ENCODE data around the gene AUTS2. TPM values are rescaled to one million over a fixed set of nuclear protein-coding genes. Genes with fewer than 3 reads are reported as not detected.
A peak's percentile ranks its signal among the peaks of the same experiment; 100 is the strongest.

AUTS2 gene
- polyA plus RNA-seq, 1 donor (not counting 4 experiments of a cell fraction or from before 2014, with no cell fraction given), result 4.7 TPM

GRCh38 chr7:70707823-70708243 lies 1109.6 kb downstream of the AUTS2 start:
- Histone ChIP-seq H3K9me1 (ENCODE audit: control insufficient read depth, extremely low read depth, insufficient read depth, low read length) (no peaks in the 10 kb centered on the region), H3K4me3 (ENCODE audit: control insufficient read depth in 2 of 3, extremely low read depth in 1 of 3, insufficient read depth in 2 of 3, low read depth in 1 of 3, low read length in 3 of 3) (no peak overlapping the region), H3K27me3 (ENCODE audit: control insufficient read depth, extremely low read depth, insufficient read depth, low read length) (no peaks in the 10 kb centered on the region), H4K20me1 (ENCODE audit: control insufficient read depth, extremely low read depth, insufficient read depth, low read length) (no peaks in the 10 kb centered on the region), H3K79me2 (ENCODE audit: control insufficient read depth, insufficient read depth, low read length) (peaks cover 75% of the 10 kb centered on the region), H3K36me3 (ENCODE audit: control insufficient read depth in 2 of 2, extremely low read depth in 1 of 2, insufficient read depth in 2 of 2, low read length in 2 of 2) (peaks cover 0 to 10% of the 10 kb centered on the region in 2 experiments), H3K9me3 (ENCODE audit: control insufficient read depth, low read depth, low read length) (no peaks in the 10 kb centered on the region), H3K27ac (ENCODE audit: control insufficient read depth, insufficient read depth, low read length) (no peak overlapping the region), H3K4me2 (ENCODE audit: control insufficient read depth, extremely low read depth, insufficient read depth, low read depth, low read length) (no peak overlapping the region), H2AFZ (ENCODE audit: control insufficient read depth, low read length) (no peak overlapping the region), H3K9ac (ENCODE audit: control insufficient read depth, extremely low read depth, insufficient read depth, low read length) (no peak overlapping the region), H3K4me1 (ENCODE audit: control insufficient read depth, extremely low read depth, insufficient read depth, low read length) (peaks cover 38% of the 10 kb centered on the region)
- no peak for DNase-seq (ENCODE audit: low read depth, low spot score)
- dilution Hi-C loops (cut with MboI; ENCODE audit: extremely low pct_ligation_motif_present, low sequenced_read_pairs), result no loop called here
- no peak for FAIRE-seq
- TF ChIP-seq EZH2 (IDR thresholded peaks at IDR 0.05; ENCODE audit: low read length), result no peak
- no peak for TF ChIP-seq CTCF (optimal IDR thresholded peaks at IDR 0.05 in 1 of 3, IDR thresholded peaks at IDR 0.05 in 1 of 3, conservative IDR thresholded peaks at IDR 0.05 in 1 of 3; ENCODE audit: extremely low read depth in 1 of 3, insufficient read depth in 2 of 3, low read length in 3 of 3)

GRCh38 chr7:70710011-70710480 lies 1111.8 kb downstream of the AUTS2 start:
- H3K27me3 ChIP-seq (ENCODE audit: control insufficient read depth, extremely low read depth, insufficient read depth, low read length), result no peaks in the 10 kb centered on the region
- FAIRE-seq (peak; percentile 96), DNase-seq (ENCODE audit: low read depth, low spot score) (peak; percentile 85)
- H3K79me2 ChIP-seq (ENCODE audit: control insufficient read depth, insufficient read depth, low read length), result peaks cover 70% of the 10 kb centered on the region
- peak overlapping the region; percentile 29 for H3K9ac ChIP-seq (ENCODE audit: control insufficient read depth, extremely low read depth, insufficient read depth, low read length)
- TF ChIP-seq EZH2 (IDR thresholded peaks at IDR 0.05; ENCODE audit: low read length) (no peak), CTCF (optimal IDR thresholded peaks at IDR 0.05 in 1 of 3, IDR thresholded peaks at IDR 0.05 in 1 of 3, conservative IDR thresholded peaks at IDR 0.05 in 1 of 3; ENCODE audit: extremely low read depth in 1 of 3, insufficient read depth in 2 of 3, low read length in 3 of 3) (no peak)
- H3K9me1 ChIP-seq (ENCODE audit: control insufficient read depth, extremely low read depth, insufficient read depth, low read length), result no peaks in the 10 kb centered on the region
- H3K27ac ChIP-seq (ENCODE audit: control insufficient read depth, insufficient read depth, low read length), result peak overlapping the region; percentile 63
- peak overlapping the region; percentile 91 for H3K4me2 ChIP-seq (ENCODE audit: control insufficient read depth, extremely low read depth, insufficient read depth, low read depth, low read length)
- H3K4me3 ChIP-seq (ENCODE audit: control insufficient read depth in 2 of 3, extremely low read depth in 1 of 3, insufficient read depth in 2 of 3, low read depth in 1 of 3, low read length in 3 of 3), result peak overlapping the region in 2 of 3 experiments; percentile 40 to 58
- no peaks in the 10 kb centered on the region for H4K20me1 ChIP-seq (ENCODE audit: control insufficient read depth, extremely low read depth, insufficient read depth, low read length)
- H3K36me3 ChIP-seq (ENCODE audit: control insufficient read depth in 2 of 2, extremely low read depth in 1 of 2, insufficient read depth in 2 of 2, low read length in 2 of 2), result peaks cover 0 to 15% of the 10 kb centered on the region in 2 experiments
- peak overlapping the region; percentile 28 for H2AFZ ChIP-seq (ENCODE audit: control insufficient read depth, low read length)
- peaks cover 3% of the 10 kb centered on the region for H3K9me3 ChIP-seq (ENCODE audit: control insufficient read depth, low read depth, low read length)
- H3K4me1 ChIP-seq (ENCODE audit: control insufficient read depth, extremely low read depth, insufficient read depth, low read length), result peaks cover 40% of the 10 kb centered on the region
- dilution Hi-C loops (cut with MboI; ENCODE audit: extremely low pct_ligation_motif_present, low sequenced_read_pairs), result no loop called here
